Upper lobe of left lung (tissue), 6 donors: ENCODE data around the gene INO80E. TPM values are rescaled to one million over a fixed set of nuclear protein-coding genes. Genes with fewer than 3 reads are reported as not detected.

ENCODE experiments used
- ATAC-seq, 2 donors: fragments of 200-7000 bp; cut with Tn5 transposase; one replicate each; pipeline ENCODE4 v1.9.1; 2022; ENCODE audit warnings: mild to moderate bottlenecking in 2 of 2, moderate library complexity in 2 of 2; ENCODE audit not compliant: low FRiP score in 2 of 2
- DNase-seq, 2 donors: peaks; one replicate each; pipeline ENCODE4 v3.0.0-alpha.2; 2019 to 2020
- H3K27ac ChIP-seq, 4 donors: fragments of 200-600 bp; sonication (generic); one replicate each; pipeline ENCODE4 v1.5.1; 2016 to 2019
- H3K27me3 ChIP-seq, 4 donors: fragments of 200-600 bp; sonication (generic); one replicate each; pipeline ENCODE4 v1.5.1; 2017 to 2019
- H3K36me3 ChIP-seq, 4 donors: fragments of 200-600 bp; sonication (generic); one replicate each; pipeline ENCODE4 v1.5.1; 2016 to 2019
- H3K4me1 ChIP-seq, 4 donors: fragments of 200-600 bp; sonication (generic); one replicate each; pipeline ENCODE4 v1.5.1; 2018 to 2019
- H3K4me3 ChIP-seq, 4 donors: fragments of 200-600 bp; sonication (generic); one replicate each; pipeline ENCODE4 v1.5.1; 2017 to 2019; ENCODE audit warnings: mild to moderate bottlenecking in 2 of 4, moderate library complexity in 1 of 4
- H3K9me3 ChIP-seq, 4 donors: fragments of 200-600 bp; sonication (generic); one replicate each; pipeline ENCODE4 v1.5.1; 2018 to 2019
- CTCF ChIP-seq, 6 experiments: fragments of 450-650 bp in 4 of 6; fragments of 200-600 bp in 2 of 6; sonication (generic) in 2 of 6; IDR thresholded peaks; one replicate each; pipeline ENCODE4 v1.5.1; 2016 to 2019; ENCODE audit warnings: antibody characterized with exemption in 6 of 6
- EP300 ChIP-seq, 4 donors: sonication (generic); formaldehyde crosslinking; IDR thresholded peaks; one replicate each; pipeline ENCODE4 v1.5.1; 2017; ENCODE audit warnings: antibody characterized with exemption in 4 of 4, control low read depth in 2 of 4
- POLR2A ChIP-seq, 4 donors: fragments of 450-650 bp; IDR thresholded peaks; one replicate each; pipeline ENCODE4 v1.5.1; 2016 to 2017; ENCODE audit warnings: antibody characterized with exemption in 4 of 4, mild to moderate bottlenecking in 2 of 4
- POLR2AphosphoS5 ChIP-seq, 2 donors: sonication (generic); formaldehyde crosslinking; IDR thresholded peaks; one replicate each; pipeline ENCODE4 v1.5.1; 2017; ENCODE audit warnings: antibody characterized with exemption in 2 of 2
- WGBS, 2 donors: methylation state at CpG; one replicate each; pipeline ENCODE4 v1.1.5; 2017 to 2018; 5-methylcytosine and 5-hydroxymethylcytosine counted together
- total RNA-seq, 6 donors: library from RNA; depleted of rRNA in 4 of 6; stranded (reverse); fragments of >200 nt in 4 of 6; gene quantifications; one replicate each; pipeline versions ENCODE4 v1.1.0 to v1.2.1, GENCODE V29; 2016 to 2021
- donor health status: DM: no; HTN: no; CAD: no; lungs with moderate emphysema.
- donor health status: DM: no; HTN: yes; CAD: no; lungs with severe emphysema.

The INO80E gene
- total RNA-seq, 6 donors from 2014 or later: 29.5 to 82.8 (median 55.7) TPM

- 90 to 91% methylated on average over 9 of the region's 9 CpGs for WGBS, 2 donors
- Histone ChIP-seq H3K36me3 (peaks cover 48 to 63% (median 58%) of the 10 kb centered on the region in 4 donors), H3K9me3 (no peaks in the 10 kb centered on the region), H3K27me3 (no peaks in the 10 kb centered on the region), H3K27ac (peak overlapping the region; percentile 93 to 98 (median 96)), H3K4me3 (no peak overlapping the region), H3K4me1 (peaks cover 27 to 60% (median 52%) of the 10 kb centered on the region in 4 donors)
- TF ChIP-seq POLR2AphosphoS5 (IDR thresholded peaks at IDR 0.05): no peak
- no peak for TF ChIP-seq CTCF (IDR thresholded peaks at IDR 0.05)
- TF ChIP-seq POLR2A (IDR thresholded peaks at IDR 0.05): no peak
- TF ChIP-seq EP300 (IDR thresholded peaks at IDR 0.05): no peak
- ATAC-seq (no peak), DNase-seq (no peak)
Measured at GRCh38 chr16:29978564-29979270, 17.3 kb upstream of the INO80E start.

DNA sequence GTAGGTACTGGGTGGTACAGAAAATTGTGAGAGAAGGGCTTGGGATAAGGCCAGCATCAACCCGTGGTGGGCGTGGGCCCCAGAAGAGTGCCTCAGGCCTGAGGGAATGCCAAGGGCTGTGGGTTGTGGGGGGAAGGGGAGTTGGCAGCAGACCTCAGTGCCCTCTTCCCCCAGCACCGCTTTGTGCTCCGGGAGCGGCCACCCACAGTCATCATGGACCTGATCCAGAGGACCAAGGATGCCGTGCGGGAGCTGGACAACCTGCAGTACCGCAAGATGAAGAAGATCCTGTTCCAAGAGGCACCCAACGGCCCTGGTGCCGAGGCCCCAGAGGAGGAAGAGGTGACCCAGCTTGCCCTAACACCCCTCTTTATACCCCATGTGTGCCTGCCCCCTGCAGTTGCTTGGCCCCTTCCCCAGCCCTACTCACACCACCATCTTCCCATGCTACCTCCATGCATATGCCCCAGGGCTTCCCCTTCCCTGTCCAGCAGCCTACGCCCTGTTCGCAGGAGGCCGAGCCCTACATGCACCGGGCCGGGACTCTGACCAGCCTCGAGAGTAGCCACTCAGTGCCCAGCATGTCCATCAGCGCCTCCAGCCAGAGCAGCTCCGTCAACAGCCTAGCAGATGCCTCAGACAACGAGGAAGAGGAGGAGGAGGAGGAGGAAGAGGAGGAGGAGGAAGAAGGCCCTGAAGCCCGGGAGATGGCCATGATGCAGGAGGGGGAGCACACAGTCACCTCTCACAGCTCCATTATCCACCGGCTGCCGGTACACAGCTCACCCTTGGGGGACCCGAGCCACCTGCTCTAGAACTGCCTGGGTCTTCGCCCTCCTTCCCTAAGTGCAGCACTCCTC lies 13.3 kb upstream of the INO80E start:
- ATAC-seq (no peak), DNase-seq (no peak)
- Histone ChIP-seq H3K27ac (peak overlapping the region; percentile 70 to 86 (median 76)), H3K36me3 (peaks cover 83 to 100% (median 97%) of the 10 kb centered on the region in 4 donors), H3K4me3 (no peak overlapping the region), H3K27me3 (no peaks in the 10 kb centered on the region), H3K9me3 (no peaks in the 10 kb centered on the region), H3K4me1 (peaks cover 5 to 58% (median 47%) of the 10 kb centered on the region in 4 donors)
- 84 to 85% methylated on average over 24 of the region's 24 CpGs for WGBS, 2 donors
- no peak for TF ChIP-seq POLR2A (IDR thresholded peaks at IDR 0.05)
- TF ChIP-seq POLR2AphosphoS5 (IDR thresholded peaks at IDR 0.05): no peak
- TF ChIP-seq CTCF (IDR thresholded peaks at IDR 0.05): no peak
- no peak for TF ChIP-seq EP300 (IDR thresholded peaks at IDR 0.05)

GRCh38 chr16:29983420-29984136 lies 12.5 kb upstream of the INO80E start:
- H3K27me3 ChIP-seq: no peaks in the 10 kb centered on the region
- H3K36me3 ChIP-seq: peaks cover 78 to 100% (median 98%) of the 10 kb centered on the region in 4 donors
- H3K4me3 ChIP-seq: no peak overlapping the region
- peaks cover 0 to 57% (median 43%) of the 10 kb centered on the region in 4 donors for H3K4me1 ChIP-seq
- ATAC-seq: peak in 1 of 2 donors; percentile 29
- WGBS, 2 donors: 79 to 80% methylated on average over 11 to 12 of the region's 12 CpGs
- peak overlapping the region; percentile 70 to 86 (median 76) for H3K27ac ChIP-seq
- no peaks in the 10 kb centered on the region for H3K9me3 ChIP-seq
- DNase-seq: peak in 1 of 2 donors; percentile 45
- no peak for TF ChIP-seq CTCF (IDR thresholded peaks at IDR 0.05)
- TF ChIP-seq EP300 (IDR thresholded peaks at IDR 0.05): no peak
- no peak for TF ChIP-seq POLR2AphosphoS5 (IDR thresholded peaks at IDR 0.05)
- TF ChIP-seq POLR2A (IDR thresholded peaks at IDR 0.05): no peak

GRCh38 chr16:29984137-29984763 lies 11.8 kb upstream of the INO80E start:
- DNase-seq (peak in 1 of 2 donors; percentile 85), ATAC-seq (peak in 1 of 2 donors; percentile 17)
- H3K4me1 ChIP-seq: peaks cover 0 to 57% (median 41%) of the 10 kb centered on the region in 4 donors
- H3K27ac ChIP-seq: peak overlapping the region; percentile 70 to 86 (median 76)
- H3K27me3 ChIP-seq: no peaks in the 10 kb centered on the region
- TF ChIP-seq POLR2AphosphoS5 (IDR thresholded peaks at IDR 0.05) (peak in 1 of 2 donors; percentile 31), CTCF (IDR thresholded peaks at IDR 0.05) (no peak), POLR2A (IDR thresholded peaks at IDR 0.05) (no peak)
- H3K4me3 ChIP-seq: no peak overlapping the region
- peaks cover 72 to 100% (median 94%) of the 10 kb centered on the region in 4 donors for H3K36me3 ChIP-seq
- H3K9me3 ChIP-seq: no peaks in the 10 kb centered on the region
- WGBS, 2 donors: 50 to 69% methylated on average over 6 of the region's 6 CpGs
